SU-DHL-6 (cell line): ENCODE measurements around the gene AMN1.
"Not testable (repeated sequence)": the region's sequence is repeated elsewhere in the genome, so short reads cannot be mapped to it uniquely, and the experiment has no call there.

Experiments used
- H2AFZ ChIP-seq: fragments of 200-600 bp; sonication (generic); 2 replicates; pipeline ENCODE4 v1.6.1; 2014; ENCODE audit warnings: low read depth, mild to moderate bottlenecking, moderate library complexity, mixed read lengths, antibody characterized with exemption, low read length; ENCODE audit not compliant: severe bottlenecking
- H3F3A ChIP-seq: fragments of 200-600 bp; shearing (Covaris generic); 2 replicates; pipeline ENCODE4 v1.6.0; 2016; ENCODE audit warnings: antibody characterized with exemption, mild to moderate bottlenecking; ENCODE audit not compliant: insufficient read depth
- H3K27ac ChIP-seq: fragments of 200-600 bp; sonication (generic); 2 replicates; pipeline ENCODE4 v1.5.1; 2016; ENCODE audit warnings: low read depth, mild to moderate bottlenecking, low read length, moderate library complexity, mixed read lengths
- H3K27me3 ChIP-seq: fragments of 200-600 bp; sonication (generic), shearing (Covaris generic); 2 replicates; pipeline ENCODE4 v1.6.0; 2014; ENCODE audit warnings: mild to moderate bottlenecking, low read length
- H3K36me3 ChIP-seq: fragments of 200-600 bp; sonication (generic); 2 replicates; pipeline ENCODE4 v1.6.1; 2014; ENCODE audit warnings: mild to moderate bottlenecking, low read length, mixed read lengths
- H3K4me2 ChIP-seq: fragments of 300-600, 200-600 bp; shearing (Covaris generic), sonication (generic); 2 replicates; pipeline ENCODE4 v1.6.0; 2014; ENCODE audit warnings: low read length, low read depth, mild to moderate bottlenecking; ENCODE audit not compliant: poor library complexity, severe bottlenecking
- H3K4me3 ChIP-seq: fragments of 200-600 bp; sonication (generic); 2 replicates; pipeline ENCODE4 v1.5.1; 2014; ENCODE audit warnings: antibody characterized with exemption, low read length, mild to moderate bottlenecking, mixed read lengths; ENCODE audit not compliant: insufficient read depth, poor library complexity, severe bottlenecking
- H3K79me2 ChIP-seq: fragments of 200-600 bp; sonication (generic); 2 replicates; pipeline ENCODE4 v1.6.1; 2014; ENCODE audit warnings: mild to moderate bottlenecking, low read length, moderate library complexity; ENCODE audit not compliant: insufficient read depth
- H3K9ac ChIP-seq: fragments of 200-600 bp; sonication (generic); 2 replicates; pipeline ENCODE4 v1.7.0; 2014; ENCODE audit warnings: mild to moderate bottlenecking, low read length
- H3K9me2 ChIP-seq: fragments of 200-600 bp; sonication (generic); replicated peaks from 2 replicates; pipeline ENCODE4 v1.6.1; 2014; ENCODE audit warnings: low read length; ENCODE audit not compliant: insufficient read depth
- H3K9me3 ChIP-seq: fragments of 200-600 bp; sonication (generic); 2 replicates; pipeline ENCODE4 v1.6.1; 2014; ENCODE audit warnings: low read length, mixed read lengths; ENCODE audit not compliant: insufficient read depth
- H4K20me1 ChIP-seq: fragments of 200-600 bp; sonication (generic); 2 replicates; pipeline ENCODE4 v1.6.1; 2014; ENCODE audit warnings: low read depth, mild to moderate bottlenecking, antibody characterized with exemption, low read length, moderate library complexity, mixed read lengths
- EZH2phosphoT487 ChIP-seq: fragments of 200-600 bp; sonication (generic), shearing (Covaris generic); conservative IDR thresholded peaks from 2 replicates; pipeline ENCODE4 v1.6.1; 2018; ENCODE audit warnings: mild to moderate bottlenecking, antibody characterized with exemption, low read length, moderate library complexity, mixed read lengths
- TF ChIP-seq, protein P1 (sequence below): fragments of 200-600 bp; sonication (generic); IDR thresholded peaks from one replicate; pipeline ENCODE4 v1.5.1; 2017; ENCODE audit warnings: antibody characterized with exemption, mild to moderate bottlenecking, low read length, moderate library complexity; ENCODE audit not compliant: insufficient read depth, poor library complexity, severe bottlenecking

AMN1 gene

DNA sequence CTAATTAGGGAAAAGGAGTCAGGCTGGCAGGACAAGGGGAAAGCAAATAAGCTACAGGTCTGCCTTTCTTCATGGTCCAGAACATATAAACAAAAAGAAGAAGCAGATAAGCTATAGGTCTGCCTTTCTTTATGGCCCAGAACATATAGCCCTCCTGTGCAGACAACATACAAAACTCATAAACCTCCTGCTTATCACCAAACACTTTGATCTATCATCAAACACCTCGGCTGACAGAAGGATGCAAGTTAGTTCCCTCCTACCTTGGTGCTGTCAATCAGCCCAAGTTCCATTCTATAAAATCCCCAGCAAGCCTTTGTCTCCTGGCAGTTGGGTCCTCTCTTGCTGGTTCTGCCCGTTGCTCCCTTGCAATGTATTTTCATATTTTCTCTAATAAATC lies 23.2 kb downstream of the AMN1 start:
- Histone ChIP-seq H3K27ac (no peak overlapping the region), H3K4me3 (no peak overlapping the region), H3K27me3 (no peaks in the 10 kb centered on the region), H2AFZ (no peak overlapping the region), H3K4me2 (no peak overlapping the region), H3K9ac (no peak overlapping the region), H3K79me2 (no peaks in the 10 kb centered on the region), H3K9me2 (no peaks in the 10 kb centered on the region), H4K20me1 (no peaks in the 10 kb centered on the region), H3K9me3 (no peaks in the 10 kb centered on the region), H3K36me3 (no peaks in the 10 kb centered on the region), H3F3A (no peaks in the 10 kb centered on the region)
- TF ChIP-seq EZH2phosphoT487 = no peak
- TF ChIP-seq, protein P1, sequence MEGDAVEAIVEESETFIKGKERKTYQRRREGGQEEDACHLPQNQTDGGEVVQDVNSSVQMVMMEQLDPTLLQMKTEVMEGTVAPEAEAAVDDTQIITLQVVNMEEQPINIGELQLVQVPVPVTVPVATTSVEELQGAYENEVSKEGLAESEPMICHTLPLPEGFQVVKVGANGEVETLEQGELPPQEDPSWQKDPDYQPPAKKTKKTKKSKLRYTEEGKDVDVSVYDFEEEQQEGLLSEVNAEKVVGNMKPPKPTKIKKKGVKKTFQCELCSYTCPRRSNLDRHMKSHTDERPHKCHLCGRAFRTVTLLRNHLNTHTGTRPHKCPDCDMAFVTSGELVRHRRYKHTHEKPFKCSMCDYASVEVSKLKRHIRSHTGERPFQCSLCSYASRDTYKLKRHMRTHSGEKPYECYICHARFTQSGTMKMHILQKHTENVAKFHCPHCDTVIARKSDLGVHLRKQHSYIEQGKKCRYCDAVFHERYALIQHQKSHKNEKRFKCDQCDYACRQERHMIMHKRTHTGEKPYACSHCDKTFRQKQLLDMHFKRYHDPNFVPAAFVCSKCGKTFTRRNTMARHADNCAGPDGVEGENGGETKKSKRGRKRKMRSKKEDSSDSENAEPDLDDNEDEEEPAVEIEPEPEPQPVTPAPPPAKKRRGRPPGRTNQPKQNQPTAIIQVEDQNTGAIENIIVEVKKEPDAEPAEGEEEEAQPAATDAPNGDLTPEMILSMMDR = no peak

DNA sequence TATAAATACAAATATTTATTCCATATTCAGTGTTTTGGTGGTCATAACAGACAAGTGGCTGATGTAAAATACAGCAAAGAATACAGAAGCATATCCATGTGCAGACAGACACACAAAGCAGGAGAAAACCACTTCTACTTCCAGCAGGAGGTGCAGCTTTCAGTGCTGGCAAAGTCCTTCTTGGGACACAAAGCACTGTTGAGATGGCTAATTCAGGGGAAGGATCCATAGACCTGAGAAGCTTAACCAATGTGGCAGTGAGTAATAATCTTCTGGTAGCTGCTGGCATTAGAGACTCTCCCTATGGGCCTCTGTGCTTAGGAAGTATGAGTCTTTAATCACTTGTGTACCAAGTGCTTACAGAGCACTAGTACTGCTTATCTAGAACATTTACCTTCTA lies 26.8 kb downstream of the AMN1 start:
- no peak for TF ChIP-seq EZH2phosphoT487
- TF ChIP-seq, protein P1 = no peak

DNA sequence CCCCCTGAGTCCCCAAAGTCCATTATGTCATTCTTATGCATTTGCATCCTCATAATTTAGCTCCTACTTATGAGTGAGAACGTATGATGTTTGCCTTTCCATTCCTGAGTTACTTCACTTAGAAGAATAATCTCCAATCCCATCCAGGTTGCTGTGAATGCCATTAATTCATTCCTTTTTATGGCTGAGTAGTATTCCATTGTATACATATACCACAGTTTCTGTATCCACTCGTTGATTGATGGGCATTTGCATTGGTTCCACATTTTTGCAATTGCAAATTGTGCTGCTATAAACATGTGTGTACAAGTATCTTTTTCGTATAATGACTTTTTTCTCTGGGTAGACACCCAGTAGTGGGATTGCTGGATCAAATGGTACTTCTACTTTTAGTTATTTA lies 38.9 kb downstream of the AMN1 start:
- H3K9me3 ChIP-seq, H3K27me3 ChIP-seq, H3K36me3 ChIP-seq, H3K4me3 ChIP-seq, H3K27ac ChIP-seq, H3K9me2 ChIP-seq, H3K79me2 ChIP-seq, H3F3A ChIP-seq, H4K20me1 ChIP-seq, H3K9ac ChIP-seq, H3K4me2 ChIP-seq, H2AFZ ChIP-seq: not testable (repeated sequence)

More for the DNA sequence above, 26.8 kb downstream of the AMN1 start:
- Histone ChIP-seq H3F3A (no peaks in the 10 kb centered on the region), H3K9ac (no peak overlapping the region), H3K79me2 (no peaks in the 10 kb centered on the region), H3K4me2 (no peak overlapping the region), H3K27ac (no peak overlapping the region), H2AFZ (no peak overlapping the region), H4K20me1 (no peaks in the 10 kb centered on the region), H3K27me3 (no peaks in the 10 kb centered on the region), H3K9me2 (no peaks in the 10 kb centered on the region), H3K4me3 (no peak overlapping the region), H3K9me3 (no peaks in the 10 kb centered on the region), H3K36me3 (no peaks in the 10 kb centered on the region)

DNA sequence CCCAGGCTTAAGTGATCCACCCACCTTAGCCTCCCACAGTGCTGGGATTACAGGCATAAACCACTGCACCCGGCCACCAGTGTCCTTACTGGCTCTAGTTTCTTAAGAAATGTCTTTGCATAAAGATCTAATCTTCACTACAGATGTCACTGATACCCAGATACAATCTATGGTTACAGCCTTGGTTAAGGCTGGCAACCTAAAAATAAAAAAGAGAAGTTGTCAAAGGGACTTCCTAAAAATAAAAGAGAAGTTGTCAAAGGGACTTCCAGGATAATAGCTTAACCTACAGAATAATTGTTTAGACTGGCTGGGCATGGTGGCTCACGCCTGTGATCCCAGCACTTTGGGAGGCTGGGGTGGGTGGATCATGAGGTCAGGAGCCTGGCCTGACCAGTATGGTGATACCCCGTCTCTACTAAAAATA lies 41.7 kb downstream of the AMN1 start:
- H3K27ac ChIP-seq = peak overlapping the region; percentile 61
- H4K20me1 ChIP-seq = no peaks in the 10 kb centered on the region
- no peaks in the 10 kb centered on the region for H3K27me3 ChIP-seq
- peak overlapping the region; percentile 47 for H3K4me2 ChIP-seq
- no peak overlapping the region for H3K9ac ChIP-seq
- no peaks in the 10 kb centered on the region; the same call in 1 of the 2 replicates for H3K36me3 ChIP-seq
- no peak overlapping the region for H2AFZ ChIP-seq
- no peaks in the 10 kb centered on the region for H3K9me2 ChIP-seq
- H3K79me2 ChIP-seq = no peaks in the 10 kb centered on the region
- H3F3A ChIP-seq = peaks cover 12% of the 10 kb centered on the region
- H3K9me3 ChIP-seq = no peaks in the 10 kb centered on the region
- no peak overlapping the region for H3K4me3 ChIP-seq
- TF ChIP-seq, protein P1 = no peak
- TF ChIP-seq EZH2phosphoT487 = no peak
